IPS-20b (cell line): ENCODE measurements around the gene SNCAIP.

Source experiments
- H3K27ac ChIP-seq: one replicate; pipeline ENCODE4 v1.5.1; 2013; ENCODE audit warnings: low read length
- H3K27me3 ChIP-seq: 2 replicates; pipeline ENCODE4 v1.6.1; 2013; ENCODE audit warnings: mild to moderate bottlenecking, low read length, inconsistent platforms; ENCODE audit not compliant: insufficient read depth
- H3K36me3 ChIP-seq: 2 replicates; pipeline ENCODE4 v1.6.1; 2013; ENCODE audit warnings: low read depth, mild to moderate bottlenecking, inconsistent platforms, low read length, moderate library complexity; ENCODE audit not compliant: insufficient read depth
- H3K4me1 ChIP-seq: 2 replicates; pipeline ENCODE4 v1.6.1; 2013; ENCODE audit warnings: mild to moderate bottlenecking, control low read depth, inconsistent platforms, low read length, moderate library complexity; ENCODE audit not compliant: insufficient read depth
- H3K4me3 ChIP-seq: 2 replicates; pipeline ENCODE4 v1.5.1; 2013; ENCODE audit warnings: mild to moderate bottlenecking, low read length, inconsistent platforms
- H3K9ac ChIP-seq: 2 replicates; pipeline ENCODE4 v1.6.1; 2013; ENCODE audit warnings: low read depth, mild to moderate bottlenecking, inconsistent platforms, low read length, moderate library complexity
- H3K9me3 ChIP-seq: 2 replicates; pipeline ENCODE4 v1.6.1; 2013; ENCODE audit warnings: mild to moderate bottlenecking, low read depth, low read length, inconsistent platforms; ENCODE audit not compliant: insufficient read depth

SNCAIP gene

DNA sequence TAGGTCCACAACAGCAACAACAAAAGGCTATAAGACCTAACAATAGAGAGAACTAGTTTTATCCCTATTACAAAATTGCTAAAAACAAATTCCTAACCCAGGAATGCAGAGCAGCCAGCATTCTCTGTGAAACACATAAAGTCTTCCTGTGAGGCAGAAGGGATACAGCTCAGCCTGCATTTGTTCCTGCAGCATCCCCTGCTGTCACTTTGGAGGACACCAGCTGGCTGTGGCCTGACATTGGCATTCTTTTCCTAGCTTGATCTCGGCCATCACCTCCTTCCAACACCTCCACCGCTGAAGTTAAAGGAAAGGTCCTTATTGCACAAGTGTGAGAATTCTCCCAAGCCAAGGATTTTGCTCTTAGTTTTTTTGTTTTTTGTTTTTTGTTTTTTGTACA is 186.1 kb downstream of the SNCAIP start:
- H3K36me3 ChIP-seq = no peaks in the 10 kb centered on the region
- no peaks in the 10 kb centered on the region for H3K27me3 ChIP-seq
- no peaks in the 10 kb centered on the region for H3K9me3 ChIP-seq
- no peak overlapping the region for H3K27ac ChIP-seq
- no peak overlapping the region for H3K9ac ChIP-seq
- no peak overlapping the region for H3K4me3 ChIP-seq
- H3K4me1 ChIP-seq = no peaks in the 10 kb centered on the region; the same call in 1 of the 2 replicates

DNA sequence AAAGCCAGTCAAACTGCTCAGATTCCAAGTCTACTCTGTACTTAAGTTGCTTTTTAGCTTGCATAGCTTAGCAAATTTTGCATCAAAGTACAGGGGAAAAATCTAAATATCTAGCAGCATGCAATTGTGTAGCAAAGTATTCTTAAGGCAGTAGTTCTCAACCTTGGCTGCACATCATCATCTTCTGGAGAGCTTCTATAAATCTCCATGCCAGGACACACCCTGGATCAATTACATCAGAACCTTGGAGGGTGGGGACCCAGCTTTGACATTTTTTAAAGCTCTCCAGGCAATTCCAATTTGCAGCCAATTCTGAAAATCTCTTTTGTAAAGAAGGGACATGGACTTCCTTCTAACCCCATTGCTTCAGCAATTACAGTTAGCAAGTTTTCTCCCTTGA is 187.5 kb downstream of the SNCAIP start:
- H3K4me3 ChIP-seq = no peak overlapping the region
- no peak overlapping the region for H3K27ac ChIP-seq
- no peaks in the 10 kb centered on the region for H3K27me3 ChIP-seq
- no peaks in the 10 kb centered on the region for H3K36me3 ChIP-seq
- no peaks in the 10 kb centered on the region for H3K9me3 ChIP-seq
- H3K4me1 ChIP-seq = no peaks in the 10 kb centered on the region; the same call in 1 of the 2 replicates
- H3K9ac ChIP-seq = no peak overlapping the region

DNA sequence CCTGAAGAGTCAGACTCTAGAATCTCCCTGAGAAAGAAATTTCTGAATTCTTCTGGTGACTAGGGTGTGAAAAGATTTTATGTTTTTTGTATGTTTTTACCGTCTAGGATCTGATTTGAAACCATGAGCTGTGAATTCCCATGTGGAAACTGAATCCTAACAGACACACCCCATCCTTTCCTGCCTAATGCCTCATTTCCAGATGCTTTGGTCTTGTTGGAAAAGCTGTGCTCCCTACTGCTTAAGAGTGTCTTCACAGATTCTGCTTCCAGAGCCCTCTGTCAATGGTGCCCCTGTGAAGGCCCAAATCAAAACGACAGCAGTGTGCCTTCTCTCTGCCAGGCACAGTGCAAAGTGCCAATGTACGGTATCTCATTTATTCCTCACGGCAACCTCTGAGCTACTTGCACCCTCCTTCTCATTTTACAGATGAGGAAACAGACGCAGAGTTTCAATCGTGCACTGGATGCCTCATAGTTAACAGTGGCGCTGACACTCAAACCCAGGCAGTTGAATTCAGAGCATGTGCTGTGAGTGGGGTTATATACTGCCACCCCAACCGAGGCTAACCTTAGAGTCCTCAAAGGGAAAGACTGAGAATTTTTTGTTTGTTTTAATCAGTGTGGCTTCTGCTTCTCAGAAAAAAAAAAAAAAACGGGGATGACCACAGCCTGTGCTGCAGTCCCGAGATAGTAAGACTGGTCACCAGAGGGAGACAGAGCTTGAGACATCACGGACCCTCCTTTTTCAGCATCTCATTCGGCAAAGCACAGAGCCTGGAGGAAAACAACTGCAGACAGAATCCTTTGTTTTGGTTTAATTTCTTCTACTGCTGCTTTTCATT is 188.4 kb downstream of the SNCAIP start:
- no peak overlapping the region for H3K9ac ChIP-seq
- no peaks in the 10 kb centered on the region for H3K36me3 ChIP-seq
- no peak overlapping the region for H3K4me3 ChIP-seq
- no peaks in the 10 kb centered on the region for H3K27me3 ChIP-seq
- H3K4me1 ChIP-seq = no peaks in the 10 kb centered on the region; the same call in 1 of the 2 replicates
- no peaks in the 10 kb centered on the region for H3K9me3 ChIP-seq
- no peak overlapping the region for H3K27ac ChIP-seq

DNA sequence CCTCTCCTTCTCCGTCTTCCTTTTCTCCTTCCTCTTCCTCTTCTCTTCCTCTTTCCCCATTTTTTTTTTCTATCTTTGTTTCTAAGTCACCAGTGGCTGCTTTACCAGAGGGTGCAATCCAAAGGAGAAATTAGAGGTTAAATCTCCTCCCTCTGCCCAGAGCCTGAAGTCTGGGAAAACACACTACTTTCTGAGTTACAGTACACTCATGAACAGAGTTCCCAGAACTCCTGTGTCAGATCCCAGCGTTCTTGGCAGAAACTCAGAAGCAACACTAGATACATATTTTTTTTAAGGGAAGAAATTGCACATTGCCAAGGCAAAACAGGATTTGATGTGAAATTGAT is 189.0 kb downstream of the SNCAIP start:
- Histone ChIP-seq H3K4me1 (no peaks in the 10 kb centered on the region; the same call in 1 of the 2 replicates), H3K36me3 (no peaks in the 10 kb centered on the region), H3K9ac (no peak overlapping the region), H3K4me3 (no peak overlapping the region), H3K27me3 (no peaks in the 10 kb centered on the region), H3K27ac (no peak overlapping the region), H3K9me3 (no peaks in the 10 kb centered on the region)

DNA sequence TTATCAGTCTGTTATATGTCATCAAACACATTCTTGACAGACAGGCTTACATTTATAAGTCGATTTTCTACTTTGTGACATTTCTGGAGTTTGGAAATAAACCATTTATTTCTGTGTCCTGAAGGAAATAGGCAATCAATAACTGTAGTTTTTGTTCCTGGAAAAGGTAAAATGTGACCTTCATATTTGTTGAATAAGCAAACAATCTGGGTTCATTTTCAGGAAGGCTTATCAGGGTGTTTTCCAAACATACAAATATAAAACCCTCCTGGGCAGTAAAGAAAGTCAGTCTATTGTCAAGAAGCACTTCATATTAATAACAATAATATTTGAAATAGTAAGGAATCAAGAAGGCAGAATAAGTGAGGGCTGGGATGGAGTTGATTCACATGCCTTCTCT is 195.0 kb downstream of the SNCAIP start:
- Histone ChIP-seq H3K27ac (no peak overlapping the region), H3K9ac (no peak overlapping the region), H3K36me3 (no peaks in the 10 kb centered on the region), H3K9me3 (no peaks in the 10 kb centered on the region), H3K4me3 (no peak overlapping the region), H3K27me3 (no peaks in the 10 kb centered on the region), H3K4me1 (no peaks in the 10 kb centered on the region)

DNA sequence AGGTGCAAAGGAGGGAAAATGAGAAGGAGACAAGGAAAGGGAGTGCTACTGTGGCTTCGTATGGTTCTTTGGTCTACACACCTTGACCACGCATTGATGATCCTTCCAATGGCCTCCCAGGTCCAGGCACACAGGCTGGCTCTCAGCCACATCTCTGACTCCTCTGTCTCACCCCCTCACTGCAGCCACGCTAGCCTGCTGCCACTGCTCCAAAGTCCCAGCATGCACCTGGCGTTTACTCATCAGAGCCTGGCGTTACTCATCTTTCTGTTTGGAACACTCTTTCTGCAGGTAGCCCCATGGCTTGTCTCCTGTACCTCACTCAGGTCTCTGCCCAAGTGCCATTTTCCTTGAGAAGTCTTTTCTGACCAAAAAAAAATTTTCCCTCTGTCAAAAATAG is 195.5 kb downstream of the SNCAIP start:
- no peak overlapping the region for H3K27ac ChIP-seq
- no peaks in the 10 kb centered on the region for H3K36me3 ChIP-seq
- H3K9ac ChIP-seq = no peak overlapping the region
- H3K9me3 ChIP-seq = no peaks in the 10 kb centered on the region
- H3K4me1 ChIP-seq = no peaks in the 10 kb centered on the region
- no peak overlapping the region for H3K4me3 ChIP-seq
- no peaks in the 10 kb centered on the region for H3K27me3 ChIP-seq

DNA sequence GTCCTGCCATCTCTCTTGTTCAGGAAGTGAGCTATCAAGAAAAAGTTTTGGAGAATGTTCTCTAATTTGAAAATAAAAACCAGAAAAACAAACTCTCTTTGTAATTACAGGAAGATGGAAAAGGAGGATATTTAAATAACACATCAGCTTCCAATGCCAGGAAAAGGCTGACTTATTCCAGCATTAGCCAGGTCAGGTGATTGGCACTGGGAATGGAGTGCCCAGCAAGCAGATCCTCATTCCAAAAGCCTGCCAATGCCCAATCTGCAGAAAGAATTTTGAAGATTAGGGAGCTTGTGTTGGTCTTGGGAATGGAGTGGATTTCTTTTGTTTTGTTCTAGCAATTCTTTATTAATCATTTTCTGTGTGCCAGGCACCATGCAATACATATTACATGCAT is 196.6 kb downstream of the SNCAIP start:
- no peaks in the 10 kb centered on the region for H3K36me3 ChIP-seq
- no peak overlapping the region for H3K27ac ChIP-seq
- H3K9me3 ChIP-seq = no peaks in the 10 kb centered on the region
- H3K27me3 ChIP-seq = no peaks in the 10 kb centered on the region
- no peaks in the 10 kb centered on the region for H3K4me1 ChIP-seq
- no peak overlapping the region for H3K9ac ChIP-seq
- no peak overlapping the region for H3K4me3 ChIP-seq
